ENCODE data around the gene RAPSN.

Gene RAPSN

GRCh38 chr11:47448566-47449427 is at the start of gene RAPSN:
Gene RAPSN, minus strand, starts transcription at chr11:47449136. Its CDS starts 172 bp downstream, at chr11:47448964.
- no peak for DNase-seq

GRCh38 chr11:47498149-47498548 is 49.2 kb upstream of the RAPSN start:
- no peak for DNase-seq

GRCh38 chr11:47496808-47497207 is 47.9 kb upstream of the RAPSN start:
- DNase-seq = no peak

- DNase-seq = no peak
Observed at GRCh38 chr11:47495856-47496217, 46.9 kb upstream of the RAPSN start.

- DNase-seq = no peak
Observed at GRCh38 chr11:47495011-47495855, 46.3 kb upstream of the RAPSN start.

DNA sequence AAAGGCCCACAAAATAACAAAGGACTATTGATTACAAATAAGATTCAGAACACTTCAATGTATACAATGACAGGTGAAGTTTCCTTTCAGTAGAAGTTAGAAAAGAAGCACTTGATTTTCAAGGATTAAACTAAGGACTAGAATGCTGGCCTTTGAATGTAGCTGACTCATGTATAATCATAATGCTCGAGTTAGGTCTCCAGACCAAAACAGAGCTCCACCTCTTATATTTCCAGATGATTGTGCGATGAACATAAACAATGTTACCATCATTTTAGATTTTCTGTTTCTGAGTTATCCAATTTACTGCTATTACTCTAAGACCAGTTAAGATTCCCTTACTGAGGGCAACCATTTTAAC is 40.4 kb upstream of the RAPSN start:
- DNase-seq = no peak

DNA sequence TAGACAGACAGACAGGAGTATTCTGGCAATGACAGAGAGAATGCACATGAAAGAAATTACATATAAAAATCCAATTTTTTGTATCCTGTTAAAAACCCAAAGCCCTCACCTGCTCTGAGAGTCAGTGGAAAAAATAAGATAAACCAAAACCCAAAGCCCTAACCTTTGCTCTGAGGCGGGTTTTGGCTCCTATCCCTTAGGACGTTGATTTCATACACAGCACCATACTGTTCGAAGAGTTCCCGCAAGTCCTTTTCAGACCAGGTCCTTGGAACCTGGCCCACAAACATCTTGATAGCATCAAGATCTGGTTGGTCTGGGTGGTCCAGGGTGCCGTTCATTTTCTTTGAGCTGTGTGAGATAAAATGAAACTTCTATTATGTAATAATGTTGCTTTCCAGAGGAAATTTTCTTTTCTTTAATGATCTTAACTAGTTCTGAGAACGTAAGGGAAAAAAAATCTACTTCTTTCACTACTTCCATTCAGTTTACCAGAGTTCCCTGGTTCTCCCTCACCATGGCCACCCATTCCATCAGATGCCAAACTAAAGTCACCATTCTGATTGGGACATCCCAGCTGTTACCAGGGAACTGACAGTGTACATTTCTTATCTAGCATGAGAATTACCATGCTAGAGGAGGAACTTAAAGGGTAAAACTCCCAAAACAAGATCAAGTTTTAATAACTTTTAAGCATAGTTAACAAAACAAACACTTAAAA is 39.9 kb upstream of the RAPSN start:
- no peak for DNase-seq

- DNase-seq = no peak
Observed at GRCh38 chr11:47488111-47488510, 39.2 kb upstream of the RAPSN start.

DNA sequence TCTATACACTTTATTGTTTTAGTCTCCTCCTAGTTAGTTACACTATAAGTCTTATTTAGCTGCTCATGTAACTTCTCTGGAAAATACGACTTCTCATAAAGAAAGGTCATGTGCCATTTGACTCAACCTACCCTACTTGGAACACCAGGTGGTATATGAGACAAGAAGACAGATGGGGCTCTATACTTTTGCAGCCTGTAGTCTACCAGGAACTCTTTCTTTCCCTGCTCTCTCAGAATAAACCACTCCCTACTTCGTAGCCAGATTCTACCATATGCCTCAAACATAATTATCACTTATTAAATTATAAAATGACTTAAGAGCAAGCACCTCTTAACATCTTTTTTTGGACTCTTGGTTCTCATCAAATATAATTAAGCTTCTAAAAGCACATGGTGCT is 38.5 kb upstream of the RAPSN start:
- DNase-seq = no peak

GRCh38 chr11:47485107-47485506 is 36.2 kb upstream of the RAPSN start:
- DNase-seq = no peak

DNA sequence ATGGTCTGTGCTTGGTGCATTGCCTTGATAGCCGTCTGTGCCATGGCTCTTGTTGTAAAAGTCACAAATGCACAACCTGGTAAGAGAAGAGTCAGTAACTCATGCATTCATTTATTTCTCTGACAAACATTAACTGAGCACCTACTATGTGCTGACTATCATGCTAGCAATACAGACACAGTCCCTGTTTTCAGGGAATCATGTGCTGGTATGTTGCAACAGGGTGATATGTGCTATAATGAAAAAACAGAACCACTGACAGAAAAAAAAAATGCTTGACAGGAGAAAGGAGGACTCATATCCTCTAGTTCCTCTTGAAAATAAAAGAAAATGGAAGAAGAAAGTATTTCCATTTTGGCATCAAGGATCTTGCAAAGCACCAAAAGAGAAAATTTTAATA is 34.5 kb upstream of the RAPSN start:
- no peak for DNase-seq

GRCh38 chr11:47480762-47481161 is 31.8 kb upstream of the RAPSN start:
- DNase-seq = no peak

- no peak for DNase-seq
Observed at GRCh38 chr11:47478651-47479329, 29.9 kb upstream of the RAPSN start.

DNA sequence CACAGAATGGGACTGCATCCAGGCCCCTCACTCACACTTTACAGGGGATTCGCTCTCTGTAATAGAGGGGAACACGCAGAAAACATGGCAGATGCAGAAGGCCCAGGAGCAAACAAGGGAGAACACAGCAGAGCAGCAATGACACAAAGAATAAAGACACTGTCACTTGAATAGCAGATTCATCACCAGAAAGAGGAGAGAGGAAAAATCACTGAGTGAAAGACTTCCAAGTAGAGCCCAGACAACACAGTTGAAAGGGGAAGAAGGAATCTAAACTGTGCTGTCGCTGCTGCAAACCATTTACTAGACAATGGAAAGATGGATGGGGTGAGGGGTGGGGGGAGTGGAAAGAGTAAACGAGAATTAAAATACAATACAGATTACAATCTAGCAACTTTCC is 28.8 kb upstream of the RAPSN start:
- no peak for DNase-seq

DNA sequence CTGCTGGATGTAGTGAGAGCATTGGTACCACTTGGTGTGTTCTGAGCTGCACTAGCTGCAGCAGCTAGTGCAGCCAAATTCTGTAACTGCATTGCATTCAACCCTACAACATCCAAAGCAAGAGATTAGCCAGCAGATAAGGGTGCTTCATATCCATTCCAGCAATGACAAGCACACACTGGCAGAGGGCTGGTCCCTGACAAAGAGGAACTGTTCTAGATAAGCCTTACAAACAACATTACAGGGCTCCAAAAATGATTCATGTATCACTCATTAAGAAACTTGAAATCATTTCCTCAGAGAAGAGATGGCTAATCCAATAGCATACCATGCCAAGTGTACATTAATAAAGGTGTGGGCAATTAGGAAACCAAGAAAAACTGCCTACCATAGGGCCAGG is 28.4 kb upstream of the RAPSN start:
- DNase-seq = no peak

- DNase-seq = no peak
Observed at GRCh38 chr11:47470671-47471070, 21.7 kb upstream of the RAPSN start.

DNA sequence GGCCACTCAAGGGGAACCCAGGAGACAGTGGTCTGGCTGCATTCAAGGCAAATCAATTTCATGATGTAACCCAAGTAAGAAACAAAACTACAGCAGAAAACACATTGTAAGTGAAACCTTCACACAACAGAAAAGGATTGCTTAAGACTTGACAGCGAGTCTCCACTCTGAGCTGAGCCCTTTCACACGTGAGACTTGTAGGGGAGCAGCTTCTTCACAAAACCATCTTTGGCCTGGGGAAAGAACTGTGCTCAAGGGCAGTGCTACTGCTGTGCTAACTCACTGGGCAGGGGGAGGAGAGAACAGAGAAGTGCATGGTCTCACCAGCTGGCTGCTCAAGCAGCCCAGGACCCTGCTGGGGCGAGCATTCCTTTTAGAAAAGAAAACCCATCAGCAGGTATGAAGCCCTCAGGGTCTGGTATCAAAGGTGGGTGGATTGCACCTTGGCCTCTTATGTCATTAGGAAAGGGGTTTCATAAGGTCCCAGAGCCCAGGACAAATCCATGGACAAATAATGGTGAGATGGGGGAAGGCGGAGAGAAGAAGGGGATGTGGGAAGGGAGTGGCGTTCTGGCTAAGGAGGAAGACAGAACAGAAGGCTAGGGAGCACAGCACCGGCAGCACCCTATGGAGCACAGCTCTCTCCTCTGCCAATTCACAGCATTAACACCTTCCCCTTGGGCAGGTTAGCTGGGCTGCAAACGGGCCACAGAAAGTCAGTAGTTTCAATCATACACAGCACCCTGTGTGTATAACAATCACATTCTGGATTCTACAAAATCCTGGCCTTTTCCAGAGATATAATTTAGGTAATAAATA is 20.6 kb upstream of the RAPSN start:
- DNase-seq = no peak

- DNase-seq = no peak
Observed at GRCh38 chr11:47468598-47469214, 19.8 kb upstream of the RAPSN start.

DNA sequence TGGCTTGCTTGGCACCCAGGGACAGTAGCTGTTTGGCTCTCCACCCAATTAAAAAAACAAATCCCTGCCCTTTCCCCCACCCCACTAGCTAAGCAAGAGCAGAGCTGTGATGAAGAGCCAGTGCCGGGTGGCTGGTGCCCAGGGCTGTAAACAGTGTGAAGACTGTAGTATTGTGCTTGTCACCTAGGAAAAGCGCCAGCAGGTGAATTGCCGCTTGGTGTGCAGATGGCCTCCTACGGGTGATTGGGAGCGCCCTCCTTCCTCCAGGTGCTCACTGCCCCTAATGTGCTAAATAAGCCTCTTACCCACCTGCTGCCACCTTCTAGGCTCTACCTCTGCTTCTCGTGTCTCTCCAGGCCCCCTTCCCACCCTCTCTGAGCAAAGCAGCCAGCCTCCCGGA is 18.4 kb upstream of the RAPSN start:
- peak; percentile 84 for DNase-seq

DNA sequence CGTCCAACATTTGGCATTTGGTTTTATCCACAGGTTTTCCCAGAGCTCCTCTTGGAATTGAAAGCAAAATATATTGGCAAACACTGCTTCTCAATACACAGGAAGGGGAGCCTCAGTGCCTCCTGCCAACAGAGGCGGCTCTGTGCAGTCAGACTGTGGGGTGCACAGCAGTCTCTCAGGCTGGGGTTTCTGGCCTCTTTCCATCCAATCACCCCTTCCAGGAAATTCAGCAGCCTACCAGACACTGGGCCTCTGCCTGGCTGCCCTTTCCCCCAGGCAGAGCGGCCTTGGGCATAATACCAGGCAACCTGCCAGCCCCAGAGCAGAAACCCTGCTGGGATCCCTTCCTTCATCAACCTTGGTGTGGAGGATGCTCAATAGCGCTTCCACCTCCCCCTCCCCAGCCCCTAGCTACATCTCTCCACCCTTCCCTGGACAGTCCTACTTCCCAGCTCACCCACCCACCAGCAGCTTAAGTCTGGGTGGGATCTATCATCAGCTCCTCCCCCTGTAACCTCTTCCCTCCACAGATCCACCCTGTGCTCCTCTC is 17.8 kb upstream of the RAPSN start:
- DNase-seq = peak; percentile 95

DNA sequence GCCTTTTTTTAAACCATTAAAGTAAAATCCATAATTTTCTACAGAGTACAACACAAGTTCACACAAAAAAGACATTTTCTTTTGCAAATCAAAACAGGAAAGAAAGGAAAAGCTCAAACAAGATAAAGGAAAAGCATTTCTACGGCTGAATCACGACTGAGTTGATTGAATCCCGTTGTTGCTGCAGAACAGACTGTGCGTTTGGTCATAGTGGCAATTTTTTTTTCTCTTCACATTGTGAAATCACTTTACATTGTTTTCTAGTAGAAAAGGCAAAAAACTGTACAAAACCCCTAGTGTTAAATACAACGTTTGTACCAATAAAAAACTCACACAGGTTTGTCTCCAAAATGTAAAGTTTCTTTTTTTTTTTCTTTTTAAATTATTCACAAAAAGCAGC is 17.3 kb upstream of the RAPSN start:
- DNase-seq = no peak

Measured in NCI-H1092 (cell line).